ENCODE results near the gene ALDH16A1. TPM values are rescaled to one million over a fixed set of nuclear protein-coding genes. Genes with fewer than 3 reads are reported as not detected.
"Not testable (repeated sequence)": the region's sequence is repeated elsewhere in the genome, so short reads cannot be mapped to it uniquely, and the experiment has no call there.

Gene ALDH16A1
- total RNA-seq, 2 experiments from 2014 or later, result 36.6 to 37.5 TPM

GRCh38 chr19:49442354-49442753 lies 10.7 kb upstream of the ALDH16A1 start:
- ATAC-seq, result no peak
- H3K9me3 Mint-ChIP-seq (ENCODE audit: insufficient read depth), result no peaks in the 10 kb centered on the region
- peaks cover 50% of the 10 kb centered on the region for H3K4me1 Mint-ChIP-seq (ENCODE audit: low read depth)
- ChIA-PET POLR2A (interaction anchor here (1.3 kb wide), 1 partner anchor 10 kb away, joined by 4 read pairs; the partner anchor contains the start of gene PIH1D1), CTCF (interaction anchor here (0.8 to 4.4 kb wide), 12 partner anchors 10 to 345 kb away, joined by 3 to 40 read pairs (median 4); partner anchors contain the start of genes ALDH16A1, FLT3LG, PIH1D1 and PTH2)
- H3K36me3 Mint-ChIP-seq (ENCODE audit: low read depth), result peaks cover 12% of the 10 kb centered on the region
- DNase-seq, result peak; percentile 42
- peaks cover 50% of the 10 kb centered on the region for H3K27me3 Mint-ChIP-seq (ENCODE audit: low read depth)
- no peak overlapping the region for H3K27ac Mint-ChIP-seq
- peak overlapping the region; percentile 78 for H3K4me3 Mint-ChIP-seq

- peak overlapping the region; percentile 78 for H3K4me3 Mint-ChIP-seq
- H3K27me3 Mint-ChIP-seq (ENCODE audit: low read depth), result peaks cover 45% of the 10 kb centered on the region
- H3K4me1 Mint-ChIP-seq (ENCODE audit: low read depth), result peaks cover 55% of the 10 kb centered on the region
- ChIA-PET CTCF (interaction anchor here (0.8 to 4.4 kb wide), 13 partner anchors 9 to 345 kb away, joined by 3 to 40 read pairs (median 4); partner anchors contain the start of genes ALDH16A1, FLT3LG, PIH1D1 and PTH2), POLR2A (interaction anchor here (0.6 to 1.3 kb wide), 3 partner anchors 9 to 1632 kb away, joined by 4 to 5 read pairs (median 4); partner anchors contain the start of gene PIH1D1)
- DNase-seq (peak; percentile 75), ATAC-seq (peak; percentile 32)
- H3K9me3 Mint-ChIP-seq (ENCODE audit: insufficient read depth), result no peaks in the 10 kb centered on the region
- H3K36me3 Mint-ChIP-seq (ENCODE audit: low read depth), result peaks cover 17% of the 10 kb centered on the region
- H3K27ac Mint-ChIP-seq, result peak overlapping the region; percentile 84
These were observed 10.2 kb upstream of the ALDH16A1 start for GRCh38 chr19:49442771-49443365.

- ChIA-PET CTCF (interaction anchor here (0.6 to 4.4 kb wide), 15 partner anchors 8 to 346 kb away, joined by 3 to 40 read pairs (median 4); partner anchors contain the start of genes ALDH16A1, FLT3LG, PIH1D1 and PTH2), POLR2A (interaction anchor here (0.6 to 0.7 kb wide), 2 partner anchors 410 to 1631 kb away, joined by 4 to 5 read pairs; no protein-coding TSS in a partner anchor)
- ATAC-seq, result peak; percentile 88
- Mint-ChIP-seq H3K4me1 (ENCODE audit: low read depth) (peaks cover 60% of the 10 kb centered on the region), H3K4me3 (peak overlapping the region; percentile 78), H3K9me3 (ENCODE audit: insufficient read depth) (no peaks in the 10 kb centered on the region), H3K27ac (peak overlapping the region; percentile 84), H3K36me3 (ENCODE audit: low read depth) (peaks cover 23% of the 10 kb centered on the region), H3K27me3 (ENCODE audit: low read depth) (peaks cover 38% of the 10 kb centered on the region)
- DNase-seq, result peak; percentile 96
These were observed 9.5 kb upstream of the ALDH16A1 start for GRCh38 chr19:49443366-49444099.

- H3K9me3 Mint-ChIP-seq (ENCODE audit: insufficient read depth); ATAC-seq; DNase-seq; POLR2A ChIA-PET: not testable (repeated sequence)
- CTCF ChIA-PET, result interaction anchor here (0.6 to 4.4 kb wide), 7 partner anchors 9 to 176 kb away, joined by 3 to 40 read pairs (median 5); partner anchors contain the start of genes ALDH16A1 and FLT3LG
- Mint-ChIP-seq H3K36me3 (ENCODE audit: low read depth) (peaks cover 28% of the 10 kb centered on the region), H3K4me3 (peak overlapping the region; percentile 78), H3K4me1 (ENCODE audit: low read depth) (peaks cover 64% of the 10 kb centered on the region), H3K27me3 (ENCODE audit: low read depth) (peaks cover 33% of the 10 kb centered on the region), H3K27ac (peak overlapping the region; percentile 84)
These were observed 8.8 kb upstream of the ALDH16A1 start for GRCh38 chr19:49444100-49444700.

- no peak overlapping the region for H3K4me3 Mint-ChIP-seq
- DNase-seq, result no peak
- H3K27ac Mint-ChIP-seq, result no peak overlapping the region
These were observed 7.0 kb upstream of the ALDH16A1 start for GRCh38 chr19:49445997-49446396.

GRCh38 chr19:49447485-49448431 lies 5.3 kb upstream of the ALDH16A1 start:
- Mint-ChIP-seq H3K9me3 (ENCODE audit: insufficient read depth) (no peaks in the 10 kb centered on the region), H3K27me3 (ENCODE audit: low read depth) (peaks cover under 1% of the 10 kb centered on the region), H3K4me3 (no peak overlapping the region), H3K27ac (no peak overlapping the region), H3K36me3 (ENCODE audit: low read depth) (peaks cover 50% of the 10 kb centered on the region), H3K4me1 (ENCODE audit: low read depth) (peaks cover 70% of the 10 kb centered on the region)
- ChIA-PET POLR2A (interaction anchor here (0.8 to 1.9 kb wide), 2 partner anchors 23 to 29 kb away, joined by 3 to 5 read pairs; no protein-coding TSS in a partner anchor), CTCF (interaction anchor here (1.1 to 3.8 kb wide), 2 partner anchors 28 to 57 kb away, joined by 3 to 13 read pairs; no protein-coding TSS in a partner anchor)
- DNase-seq, result no peak
- no peak for ATAC-seq

More at GRCh38 chr19:49445997-49446396, 7.0 kb upstream of the ALDH16A1 start:
- peaks cover 42% of the 10 kb centered on the region for H3K36me3 Mint-ChIP-seq (ENCODE audit: low read depth)
- POLR2A ChIA-PET, result interaction anchor here (0.6 kb wide), 1 partner anchor 174 kb away, joined by 3 read pairs; no protein-coding TSS in a partner anchor
- no peak for ATAC-seq
- CTCF ChIA-PET, result interaction anchor here (1.3 to 3.8 kb wide), 4 partner anchors 23 to 55 kb away, joined by 3 to 13 read pairs (median 6); partner anchors contain the start of gene FLT3LG
- peaks cover 15% of the 10 kb centered on the region for H3K27me3 Mint-ChIP-seq (ENCODE audit: low read depth)
- H3K4me1 Mint-ChIP-seq (ENCODE audit: low read depth), result peaks cover 76% of the 10 kb centered on the region
- H3K9me3 Mint-ChIP-seq (ENCODE audit: insufficient read depth), result no peaks in the 10 kb centered on the region

GRCh38 chr19:49448432-49448786 lies 4.6 kb upstream of the ALDH16A1 start:
- ChIA-PET CTCF (interaction anchor here (1.1 to 3.8 kb wide), 2 partner anchors 28 to 57 kb away, joined by 3 to 13 read pairs; no protein-coding TSS in a partner anchor), POLR2A (interaction anchor here (0.8 kb wide), 1 partner anchor 28 kb away, joined by 3 read pairs; no protein-coding TSS in a partner anchor)
- no peaks in the 10 kb centered on the region for H3K27me3 Mint-ChIP-seq (ENCODE audit: low read depth)
- no peaks in the 10 kb centered on the region for H3K9me3 Mint-ChIP-seq (ENCODE audit: insufficient read depth)
- no peak overlapping the region for H3K27ac Mint-ChIP-seq
- H3K36me3 Mint-ChIP-seq (ENCODE audit: low read depth), result peaks cover 50% of the 10 kb centered on the region
- DNase-seq (no peak), ATAC-seq (no peak)
- no peak overlapping the region for H3K4me3 Mint-ChIP-seq
- peaks cover 67% of the 10 kb centered on the region for H3K4me1 Mint-ChIP-seq (ENCODE audit: low read depth)

- peaks cover 50% of the 10 kb centered on the region for H3K36me3 Mint-ChIP-seq (ENCODE audit: low read depth)
- ATAC-seq (no peak), DNase-seq (no peak)
- H3K4me1 Mint-ChIP-seq (ENCODE audit: low read depth), result peaks cover 64% of the 10 kb centered on the region
- H3K27me3 Mint-ChIP-seq (ENCODE audit: low read depth), result no peaks in the 10 kb centered on the region
- CTCF ChIA-PET, result interaction anchor here (1.0 to 8.6 kb wide), 3 partner anchors 21 to 183 kb away, joined by 3 to 114 read pairs (median 3); partner anchors contain the start of gene FLT3LG
- POLR2A ChIA-PET, result interaction anchor here (1.4 to 5.0 kb wide), 2 partner anchors 20 to 23 kb away, joined by 3 to 62 read pairs; no protein-coding TSS in a partner anchor
- no peaks in the 10 kb centered on the region for H3K9me3 Mint-ChIP-seq (ENCODE audit: insufficient read depth)
- H3K27ac Mint-ChIP-seq, result peak overlapping the region; percentile 100
- peak overlapping the region; percentile 93 for H3K4me3 Mint-ChIP-seq
These were observed 2.6 kb upstream of the ALDH16A1 start for GRCh38 chr19:49450405-49450804.

- H3K9me3 Mint-ChIP-seq (ENCODE audit: insufficient read depth), result no peaks in the 10 kb centered on the region
- no peaks in the 10 kb centered on the region for H3K27me3 Mint-ChIP-seq (ENCODE audit: low read depth)
- peaks cover 62% of the 10 kb centered on the region for H3K4me1 Mint-ChIP-seq (ENCODE audit: low read depth)
- ChIA-PET CTCF (interaction anchor here (0.6 to 8.6 kb wide), 10 partner anchors 9 to 738 kb away, joined by 3 to 114 read pairs (median 6); partner anchors contain the start of genes FLT3LG and RUVBL2), POLR2A (interaction anchor here (0.7 to 5.0 kb wide), 12 partner anchors 9 to 57 kb away, joined by 3 to 62 read pairs (median 4); partner anchors contain the start of genes FLT3LG, RPL13A and RPS11)
- peak within 1 kb of the TSS; percentile 93 for H3K4me3 Mint-ChIP-seq
- H3K36me3 Mint-ChIP-seq (ENCODE audit: low read depth), result peaks cover 47% of the 10 kb centered on the region
- peak within 1 kb of the TSS; percentile 100 for H3K27ac Mint-ChIP-seq
- DNase-seq, result peak; percentile 99
- peak; percentile 67 for ATAC-seq
These were observed 1.4 kb upstream of the ALDH16A1 start, which contains the start of gene PIH1D1 for GRCh38 chr19:49451430-49452181. Gene PIH1D1, minus strand, starts transcription at chr19:49451814. Its CDS starts 240 bp downstream, at chr19:49451574.

Data from activated CD8-positive, alpha-beta T cell treated with anti-CD3 and anti-CD28 coated beads, Interleukin-2, amount 10 ng/mL, durations not matched to agents 7 days and 5 days (primary cell).